Ureter (tissue), 1 donor: Measurements from ENCODE around the gene RNF8. TPM values are rescaled to one million over a fixed set of nuclear protein-coding genes. Genes with fewer than 3 reads are reported as not detected.

Source experiments
- DNase-seq: peaks from one replicate; pipeline ENCODE4 v3.0.0-alpha.2; 2020; ENCODE audit warnings: low spot score
- total RNA-seq: library from RNA; stranded (reverse); gene quantifications from one replicate; pipeline ENCODE4 v1.2.4, GENCODE V29; 2023
- donor health status: DM: yes; HTN: yes; CAD: no.

Gene RNF8
- total RNA-seq, 1 donor from 2014 or later = 15.2 TPM

GRCh38 chr6:37357860-37358259 is 4.1 kb downstream of the RNF8 start:
- no peak for DNase-seq

- no peak for DNase-seq
Observed at GRCh38 chr6:37359039-37359438, 5.3 kb downstream of the RNF8 start.

DNA sequence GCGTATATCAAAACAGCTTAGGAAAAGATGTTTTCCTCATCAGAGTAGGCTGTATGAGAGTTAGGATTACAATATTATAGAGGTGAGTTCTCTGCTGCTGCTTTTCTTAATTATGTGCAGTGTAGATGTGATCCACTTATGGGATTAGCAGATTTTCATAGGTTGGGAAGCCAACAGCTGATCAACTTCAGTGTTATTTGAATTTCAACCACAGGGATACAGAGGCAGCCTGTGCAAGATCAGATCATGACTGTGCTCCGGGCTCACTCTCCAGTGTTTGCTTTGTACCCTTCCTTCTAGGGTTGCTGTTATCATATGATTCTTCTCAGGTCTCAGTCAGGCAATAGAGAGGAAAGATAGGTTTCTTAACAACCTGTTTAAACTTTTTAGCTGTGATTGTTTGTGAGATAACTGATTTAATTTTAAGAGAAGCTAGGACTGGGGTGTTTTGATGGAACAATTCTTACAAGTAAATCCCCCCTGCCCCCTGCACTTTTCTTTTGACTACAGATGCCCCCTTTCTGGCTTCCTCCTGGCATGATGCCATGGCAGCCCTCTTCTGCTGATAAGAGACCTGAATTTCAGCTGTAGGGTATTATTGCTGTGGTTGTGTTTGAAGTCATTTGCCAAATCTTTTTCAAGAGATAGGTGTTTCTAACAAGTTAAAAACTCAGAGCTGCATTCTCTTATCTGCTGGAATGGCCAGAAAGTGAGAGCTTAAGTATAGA is 8.5 kb downstream of the RNF8 start:
- DNase-seq = no peak

DNA sequence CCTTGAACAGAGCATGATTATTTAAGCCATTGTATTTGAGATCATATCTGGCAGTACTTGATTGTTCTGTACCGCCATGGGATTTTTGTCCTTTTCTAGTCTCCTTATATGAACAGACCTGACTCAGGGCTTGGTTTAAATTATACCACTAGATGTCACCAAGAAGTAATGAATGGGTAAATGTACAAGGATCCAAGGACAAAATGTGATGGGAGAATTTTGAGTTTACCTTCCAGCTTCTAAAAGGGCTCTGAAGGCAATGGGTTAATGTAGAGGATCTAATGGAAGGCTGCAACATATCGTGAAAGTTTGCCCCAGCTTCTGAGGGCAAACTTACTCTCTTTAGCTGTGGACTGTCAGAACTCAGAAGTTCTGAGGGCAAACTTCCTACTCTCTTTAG is 12.0 kb downstream of the RNF8 start:
- DNase-seq = no peak

DNA sequence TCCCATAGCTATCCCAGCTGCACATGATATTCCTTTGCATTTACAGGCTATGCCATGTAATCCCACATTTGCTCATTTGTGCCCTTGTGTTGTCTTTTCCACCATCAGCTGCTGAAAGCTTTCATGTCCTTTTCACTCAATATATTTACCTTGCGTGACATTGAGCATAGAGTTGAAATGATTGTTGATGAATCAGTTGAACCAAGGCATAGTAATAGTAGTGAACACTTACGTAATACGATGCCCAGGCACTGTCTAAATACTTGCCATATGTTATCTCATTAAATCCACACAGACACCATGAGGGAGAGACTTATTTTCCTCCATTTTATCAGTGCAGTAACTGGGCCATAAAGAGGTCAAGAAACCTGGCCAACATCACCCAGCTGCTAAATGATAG is 13.1 kb downstream of the RNF8 start:
- DNase-seq = no peak

DNA sequence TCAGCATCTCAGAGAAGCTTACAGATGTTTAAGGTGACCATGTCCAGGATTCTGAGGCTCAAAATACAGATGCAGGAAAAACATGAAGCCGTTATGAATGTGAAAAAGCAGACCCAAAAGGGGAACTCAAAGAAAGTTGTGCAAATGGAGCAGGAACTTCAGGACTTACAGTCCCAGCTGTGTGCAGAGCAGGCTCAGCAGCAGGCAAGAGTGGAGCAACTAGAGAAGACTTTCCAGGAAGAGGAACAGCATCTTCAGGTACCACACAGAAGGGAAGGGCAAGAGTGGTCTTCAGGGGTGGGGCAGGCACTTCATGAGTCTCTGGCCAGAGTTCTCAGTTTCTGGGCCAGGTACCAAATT is 15.2 kb downstream of the RNF8 start:
- no peak for DNase-seq

GRCh38 chr6:37369321-37370201 is 15.8 kb downstream of the RNF8 start:
- no peak for DNase-seq

- DNase-seq = no peak
Observed at GRCh38 chr6:37371154-37372083, 17.6 kb downstream of the RNF8 start.

DNA sequence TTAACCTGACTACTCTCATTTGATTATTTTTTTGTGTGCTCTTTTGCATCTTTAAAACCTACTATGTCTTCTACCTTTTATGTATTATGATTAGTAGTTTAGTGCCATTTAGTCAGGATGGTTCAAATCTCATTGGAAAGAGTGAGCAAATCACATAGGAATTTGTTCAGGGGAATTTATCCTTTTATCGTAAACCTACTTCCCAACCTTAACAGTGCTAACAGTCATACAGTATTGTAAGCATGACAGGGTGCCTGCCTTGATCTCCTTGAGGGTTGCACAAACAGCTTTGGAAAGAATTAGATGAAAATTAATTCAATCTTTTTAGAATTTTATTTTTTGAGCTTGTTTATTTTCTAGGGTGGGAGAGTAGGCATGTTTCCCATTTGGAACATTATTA is 18.3 kb downstream of the RNF8 start:
- no peak for DNase-seq

DNA sequence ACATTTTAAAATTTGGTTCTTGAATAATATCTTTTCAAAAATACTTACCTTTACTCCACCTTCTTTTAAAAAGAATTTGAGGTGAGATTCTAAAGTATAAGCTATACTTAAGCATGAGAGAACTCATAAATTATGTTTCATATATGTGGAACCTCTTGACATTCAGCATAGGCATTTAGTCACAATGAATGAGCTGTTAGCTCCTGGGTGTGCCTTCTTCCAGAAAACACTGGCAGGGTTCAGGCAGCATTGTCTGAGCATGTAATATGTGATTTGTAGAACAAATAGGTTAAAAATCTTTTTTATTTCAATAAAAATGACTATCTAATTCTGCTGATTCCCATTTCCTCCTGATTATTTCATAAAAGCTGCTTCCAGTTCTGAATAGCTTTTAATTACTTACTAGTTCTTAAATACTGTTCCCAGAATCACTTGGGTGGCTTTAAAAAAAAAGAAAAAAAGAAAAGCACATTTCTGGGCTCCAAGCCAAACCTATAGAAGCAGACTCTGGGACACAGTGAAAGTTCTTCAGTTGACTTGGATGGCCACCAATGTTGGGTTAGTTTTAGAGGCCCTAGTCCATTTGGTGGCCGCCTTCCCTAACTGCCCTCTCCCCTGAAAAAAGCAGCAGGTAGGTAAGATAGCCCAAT is 20.2 kb downstream of the RNF8 start:
- DNase-seq = no peak

GRCh38 chr6:37375376-37375775 is 21.6 kb downstream of the RNF8 start:
- no peak for DNase-seq

DNA sequence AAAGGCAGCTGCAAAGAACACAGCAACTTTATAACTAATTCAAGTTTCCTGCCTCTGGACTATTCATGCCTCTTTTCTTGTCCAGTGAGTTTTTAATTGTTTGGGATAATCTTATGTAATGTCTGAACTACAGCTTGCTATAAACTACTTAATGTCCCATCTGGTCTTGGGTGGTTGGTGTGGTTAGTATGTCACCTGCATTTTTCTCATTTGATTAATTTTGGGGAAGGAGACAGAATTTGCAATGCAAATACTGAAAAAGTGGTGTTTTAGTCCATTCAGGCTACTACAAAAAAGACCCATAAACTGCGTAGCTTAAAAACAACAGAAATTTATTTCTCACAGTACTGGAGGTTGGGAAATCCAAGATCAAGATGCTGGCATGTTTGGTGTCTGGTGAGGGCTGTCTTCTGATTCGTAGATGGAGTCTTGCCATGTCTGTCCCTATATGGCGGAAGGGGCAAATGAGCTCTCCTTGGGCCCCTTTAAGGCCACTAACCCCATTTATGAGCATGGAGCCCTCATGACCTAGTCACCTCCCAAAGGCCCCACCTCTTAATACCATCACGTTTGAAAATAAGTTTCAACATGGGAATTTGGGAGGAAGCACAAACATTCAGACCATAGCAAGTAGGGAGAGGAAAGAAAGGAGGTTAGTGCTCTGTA is 22.4 kb downstream of the RNF8 start:
- no peak for DNase-seq

- no peak for DNase-seq
Observed at GRCh38 chr6:37381579-37381978, 27.8 kb downstream of the RNF8 start.

DNA sequence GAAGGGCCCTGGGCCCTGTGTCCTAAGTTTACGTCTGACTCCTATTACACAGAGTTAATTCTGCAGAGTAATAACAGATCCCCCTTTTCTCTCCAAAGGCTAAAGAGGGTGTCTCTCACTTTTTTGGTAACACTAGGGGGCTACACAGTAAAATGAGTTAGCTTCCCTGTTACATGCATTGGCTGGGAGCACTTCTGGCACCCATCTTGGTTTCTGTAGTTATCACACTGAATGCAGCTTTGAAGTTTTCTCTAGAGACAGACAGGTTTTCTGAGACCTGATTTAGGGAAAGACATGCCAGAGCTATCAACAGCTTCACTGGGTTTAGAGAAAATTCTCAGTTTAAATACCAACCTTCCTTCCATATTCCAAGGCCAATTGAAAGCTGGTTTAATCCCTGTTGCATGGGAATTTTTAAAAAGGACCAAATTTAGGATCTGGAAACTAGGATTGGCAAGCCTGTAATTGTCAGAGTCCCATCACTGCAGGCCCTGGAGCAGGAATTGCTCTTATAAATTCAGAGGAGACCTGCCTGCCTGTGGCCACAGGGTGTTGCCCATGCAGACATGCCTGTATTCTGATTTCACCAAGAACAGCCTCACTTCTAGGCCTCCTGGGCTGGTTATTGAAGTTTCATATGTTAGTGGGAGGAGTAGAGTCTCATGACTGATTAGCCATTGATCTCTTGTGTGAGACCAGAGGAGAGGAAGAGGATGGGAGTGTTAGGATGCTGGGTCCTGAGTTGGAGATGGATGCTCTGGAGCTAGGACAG is 29.4 kb downstream of the RNF8 start:
- no peak for DNase-seq

- DNase-seq = no peak
Observed at GRCh38 chr6:37388578-37388977, 34.8 kb downstream of the RNF8 start.

- no peak for DNase-seq
Observed at GRCh38 chr6:37389857-37390256, 36.1 kb downstream of the RNF8 start.

DNA sequence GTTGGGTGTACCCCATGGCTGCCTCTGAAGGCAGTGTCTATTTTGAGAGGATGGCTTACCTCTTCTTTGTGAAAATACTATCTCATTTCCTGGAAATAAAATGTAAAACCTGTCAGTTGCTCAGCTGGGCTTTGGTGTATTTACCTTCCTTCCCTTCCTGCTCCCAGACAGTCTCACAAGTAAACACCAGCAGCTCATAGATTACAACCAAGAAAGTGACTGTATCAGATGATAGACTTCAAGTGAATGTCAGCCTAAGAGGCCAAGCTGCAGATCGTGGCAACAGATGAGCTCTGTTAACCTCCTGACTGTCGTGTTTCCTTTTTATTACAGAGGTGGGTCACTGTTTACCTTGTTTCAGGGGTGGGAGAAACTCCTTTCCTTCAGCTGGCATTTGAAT is 37.3 kb downstream of the RNF8 start:
- no peak for DNase-seq

DNA sequence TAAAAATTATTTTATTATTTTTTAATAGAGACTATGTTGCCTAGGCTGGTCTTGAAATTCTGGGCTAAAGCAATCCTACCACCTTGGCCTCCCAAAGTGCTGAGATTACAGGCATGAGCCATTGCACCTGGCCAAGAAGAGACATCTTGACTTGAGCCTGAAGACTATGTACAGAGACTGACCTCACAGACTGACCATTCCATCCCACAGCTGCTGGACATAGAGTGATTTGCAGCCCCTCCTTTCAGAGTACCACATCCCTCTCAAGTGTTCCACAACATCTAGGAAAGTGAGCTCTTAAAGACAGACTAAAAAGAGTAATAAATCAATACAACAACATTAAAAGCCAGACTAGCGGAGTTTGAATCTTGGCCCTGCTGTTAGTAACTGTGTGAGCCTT is 39.0 kb downstream of the RNF8 start:
- no peak for DNase-seq

GRCh38 chr6:37393381-37393929 is 39.7 kb downstream of the RNF8 start:
- DNase-seq = no peak

GRCh38 chr6:37396571-37397180 is 42.9 kb downstream of the RNF8 start:
- no peak for DNase-seq
